ENCODE measurements around the gene NTM. TPM values are rescaled to one million over a fixed set of nuclear protein-coding genes. Genes with fewer than 3 reads are reported as not detected.

NTM gene
- total and polyA plus RNA-seq, 12 donors: 0.26 to 11.5 (median 4.0) TPM

DNA sequence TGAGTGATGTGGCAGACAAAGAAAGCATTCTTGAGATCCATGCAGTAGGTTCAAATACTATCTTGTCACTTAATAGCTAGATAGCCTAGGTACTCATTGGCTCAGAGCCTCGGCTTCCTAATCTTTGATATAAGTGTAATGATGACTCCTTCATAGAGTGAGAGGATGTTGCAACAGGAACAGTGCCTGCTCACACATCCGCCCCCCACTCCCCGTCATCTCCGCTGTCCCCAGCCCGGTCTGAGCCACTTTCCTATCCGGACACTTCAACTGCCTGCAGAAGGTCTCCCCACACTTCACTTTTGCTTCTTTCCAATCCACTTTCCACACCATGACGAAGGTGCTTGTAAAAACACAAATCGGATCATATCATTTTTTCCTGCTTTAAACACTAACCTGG lies 128.8 kb downstream of the NTM start:
- no peaks in the 10 kb centered on the region for H3K4me1 ChIP-seq (replicated peaks in 1 of 2)
- no peak for TF ChIP-seq POLR2A (IDR thresholded peaks at IDR 0.05)
- TF ChIP-seq, protein P1, sequence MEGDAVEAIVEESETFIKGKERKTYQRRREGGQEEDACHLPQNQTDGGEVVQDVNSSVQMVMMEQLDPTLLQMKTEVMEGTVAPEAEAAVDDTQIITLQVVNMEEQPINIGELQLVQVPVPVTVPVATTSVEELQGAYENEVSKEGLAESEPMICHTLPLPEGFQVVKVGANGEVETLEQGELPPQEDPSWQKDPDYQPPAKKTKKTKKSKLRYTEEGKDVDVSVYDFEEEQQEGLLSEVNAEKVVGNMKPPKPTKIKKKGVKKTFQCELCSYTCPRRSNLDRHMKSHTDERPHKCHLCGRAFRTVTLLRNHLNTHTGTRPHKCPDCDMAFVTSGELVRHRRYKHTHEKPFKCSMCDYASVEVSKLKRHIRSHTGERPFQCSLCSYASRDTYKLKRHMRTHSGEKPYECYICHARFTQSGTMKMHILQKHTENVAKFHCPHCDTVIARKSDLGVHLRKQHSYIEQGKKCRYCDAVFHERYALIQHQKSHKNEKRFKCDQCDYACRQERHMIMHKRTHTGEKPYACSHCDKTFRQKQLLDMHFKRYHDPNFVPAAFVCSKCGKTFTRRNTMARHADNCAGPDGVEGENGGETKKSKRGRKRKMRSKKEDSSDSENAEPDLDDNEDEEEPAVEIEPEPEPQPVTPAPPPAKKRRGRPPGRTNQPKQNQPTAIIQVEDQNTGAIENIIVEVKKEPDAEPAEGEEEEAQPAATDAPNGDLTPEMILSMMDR (IDR thresholded peaks at IDR 0.05): no peak
- H3K27ac ChIP-seq: no peak overlapping the region
- no peak for DNase-seq
- no peaks in the 10 kb centered on the region for H3K36me3 ChIP-seq (replicated peaks in 1 of 2)
- H3K4me3 ChIP-seq: no peak overlapping the region
- no peaks in the 10 kb centered on the region for H3K9me3 ChIP-seq (replicated peaks in 1 of 3)
- intact Hi-C loops (cut with DNase I): no loop called here
- 81 to 87% (median 83%) methylated on average over 8 of the region's 8 CpGs for WGBS, 4 donors
- no peaks in the 10 kb centered on the region for H3K27me3 ChIP-seq

DNA sequence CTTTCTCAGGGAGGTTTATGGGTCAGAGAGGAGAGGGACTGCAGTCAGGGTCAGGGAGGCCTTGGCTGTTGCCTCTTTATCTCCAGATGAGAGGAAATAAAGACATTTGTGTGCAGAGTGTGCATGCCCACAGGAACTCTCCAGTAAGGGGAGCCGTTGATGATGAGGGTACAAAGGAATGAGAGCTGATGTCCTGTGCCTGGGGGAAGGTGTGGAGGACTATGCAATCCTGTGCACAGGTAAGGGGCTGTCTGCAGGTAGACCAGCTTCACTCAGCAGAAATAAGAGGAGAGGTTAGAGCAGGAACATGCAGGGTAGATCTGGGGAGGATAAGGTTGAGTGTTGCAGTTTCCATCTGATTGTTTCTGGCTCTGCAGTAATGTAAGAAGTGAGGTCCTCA lies 132.6 kb downstream of the NTM start:
- no peak overlapping the region for H3K4me3 ChIP-seq
- H3K4me1 ChIP-seq (replicated peaks in 1 of 2): no peaks in the 10 kb centered on the region
- H3K27me3 ChIP-seq: no peaks in the 10 kb centered on the region
- TF ChIP-seq, protein P1 (IDR thresholded peaks at IDR 0.05): no peak
- no peak for TF ChIP-seq POLR2A (IDR thresholded peaks at IDR 0.05)
- no peak overlapping the region for H3K27ac ChIP-seq
- DNase-seq: no peak
- intact Hi-C loops (cut with DNase I): no loop called here
- 17 to 38% (median 26%) methylated on average over 1 of the region's 1 CpG for WGBS, 4 donors
- H3K9me3 ChIP-seq (replicated peaks in 1 of 3): no peaks in the 10 kb centered on the region
- no peaks in the 10 kb centered on the region for H3K36me3 ChIP-seq (replicated peaks in 1 of 2)

DNA sequence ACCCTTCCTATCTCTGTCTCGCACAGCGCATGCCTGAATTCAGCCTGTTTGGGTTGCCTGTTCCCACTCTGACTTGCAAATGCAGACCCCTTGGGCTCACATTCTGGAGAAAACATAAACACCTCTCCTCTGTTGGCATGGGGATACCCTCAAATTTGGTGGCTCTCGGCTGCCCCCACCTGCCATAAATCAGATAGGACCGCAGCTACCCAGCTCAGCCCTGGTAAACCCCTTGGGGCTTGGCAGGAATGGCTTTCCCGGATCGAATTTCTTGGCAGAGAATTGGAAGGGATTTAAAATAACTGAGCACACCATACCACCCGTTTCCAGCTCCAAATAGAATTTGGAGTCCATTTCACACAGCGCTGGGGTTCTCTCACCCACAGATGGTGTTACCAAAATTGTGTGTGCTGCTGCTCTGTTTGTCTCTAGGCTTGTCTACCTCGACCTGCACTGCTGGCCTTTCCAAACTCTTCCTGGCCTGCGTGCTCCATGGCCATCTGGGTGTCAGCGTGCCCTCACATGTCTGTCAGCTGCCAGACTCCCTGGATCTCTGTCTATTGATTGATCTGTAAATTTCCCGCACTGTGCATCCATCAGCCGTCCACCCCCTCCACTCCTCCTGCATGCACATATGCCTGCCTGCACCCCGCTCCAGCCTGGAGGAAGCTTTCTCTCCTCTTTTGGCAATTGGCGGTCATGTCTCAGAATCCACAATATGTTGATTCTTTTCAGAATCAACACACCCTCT lies 134.0 kb downstream of the NTM start:
- Histone ChIP-seq H3K36me3 (replicated peaks in 1 of 2) (no peaks in the 10 kb centered on the region), H3K27me3 (no peaks in the 10 kb centered on the region), H3K9me3 (replicated peaks in 1 of 3) (no peaks in the 10 kb centered on the region), H3K4me1 (replicated peaks in 1 of 2) (no peaks in the 10 kb centered on the region), H3K27ac (no peak overlapping the region), H3K4me3 (no peak overlapping the region)
- TF ChIP-seq, protein P1 (IDR thresholded peaks at IDR 0.05): no peak
- no peak for TF ChIP-seq POLR2A (IDR thresholded peaks at IDR 0.05)
- intact Hi-C loops (cut with DNase I): no loop called here
- WGBS, 4 donors: 37 to 68% (median 51%) methylated on average over 12 to 15 of the region's 15 CpGs
- no peak for DNase-seq

DNA sequence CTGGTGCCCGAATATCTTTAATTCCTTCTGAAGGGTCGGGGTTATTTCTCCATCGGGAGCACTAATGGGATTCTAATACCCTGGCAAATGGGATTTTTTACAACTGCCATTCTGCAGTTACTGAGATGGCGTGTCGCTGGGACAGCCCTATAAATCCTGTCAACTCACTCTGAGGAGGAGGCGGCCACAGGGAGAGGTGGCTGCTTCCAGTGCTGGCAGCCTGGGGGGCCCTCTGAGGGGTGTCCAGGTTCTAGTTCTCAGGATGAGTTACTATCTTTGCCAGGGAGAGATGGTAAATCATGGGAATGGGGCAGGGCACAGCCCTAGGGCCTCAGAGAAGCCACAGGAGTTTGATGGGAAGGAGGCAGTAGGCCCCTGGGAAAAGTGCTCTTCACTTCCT lies 135.9 kb downstream of the NTM start:
- TF ChIP-seq, protein P1 (IDR thresholded peaks at IDR 0.05): no peak
- TF ChIP-seq POLR2A (IDR thresholded peaks at IDR 0.05): no peak
- H3K27ac ChIP-seq: no peak overlapping the region
- DNase-seq: no peak
- no peaks in the 10 kb centered on the region for H3K9me3 ChIP-seq (replicated peaks in 1 of 3)
- WGBS, 4 donors: 67 to 79% (median 72%) methylated on average over 5 to 6 of the region's 6 CpGs
- no peaks in the 10 kb centered on the region for H3K36me3 ChIP-seq (replicated peaks in 1 of 2)
- H3K4me3 ChIP-seq: no peak overlapping the region
- intact Hi-C loops (cut with DNase I): no loop called here
- no peaks in the 10 kb centered on the region for H3K27me3 ChIP-seq
- H3K4me1 ChIP-seq (replicated peaks in 1 of 2): no peaks in the 10 kb centered on the region

Measured in adrenal gland (tissue), 12 donors.